Measurements from ENCODE around the gene TEX52. TPM values are rescaled to one million over a fixed set of nuclear protein-coding genes. Genes with fewer than 3 reads are reported as not detected.
A peak's percentile ranks its signal among the peaks of the same experiment; 100 is the strongest.

TEX52 gene
- total RNA-seq, 1 donor from 2014 or later, result not detected

DNA sequence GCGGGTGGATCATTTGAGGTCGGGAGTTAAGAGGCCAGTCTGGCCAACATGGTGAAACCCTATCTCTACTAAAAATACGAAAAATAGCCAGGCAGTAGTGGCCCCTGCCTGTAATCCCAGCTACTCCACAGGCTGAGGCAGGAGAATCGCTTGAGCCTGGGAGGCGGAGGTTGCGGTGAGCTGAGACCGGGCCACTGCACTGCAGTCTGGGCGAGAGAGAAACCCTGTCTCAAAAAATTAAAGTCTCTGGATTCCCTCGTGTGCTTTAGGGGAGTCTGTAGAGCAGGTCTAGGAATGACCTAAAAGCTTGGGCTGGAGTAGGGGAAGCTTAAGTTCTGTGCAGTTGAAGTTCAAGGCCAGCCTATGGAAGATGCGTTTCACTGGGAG lies 33.2 kb upstream of the TEX52 start:
- Histone ChIP-seq H3K4me1 (peaks cover 21% of the 10 kb centered on the region), H3K4me3 (peak overlapping the region; percentile 82), H3K27ac (peak overlapping the region; percentile 82), H3K9me3 (no peaks in the 10 kb centered on the region), H3K27me3 (no peaks in the 10 kb centered on the region), H3K36me3 (no peaks in the 10 kb centered on the region)
- TF ChIP-seq, protein P1, sequence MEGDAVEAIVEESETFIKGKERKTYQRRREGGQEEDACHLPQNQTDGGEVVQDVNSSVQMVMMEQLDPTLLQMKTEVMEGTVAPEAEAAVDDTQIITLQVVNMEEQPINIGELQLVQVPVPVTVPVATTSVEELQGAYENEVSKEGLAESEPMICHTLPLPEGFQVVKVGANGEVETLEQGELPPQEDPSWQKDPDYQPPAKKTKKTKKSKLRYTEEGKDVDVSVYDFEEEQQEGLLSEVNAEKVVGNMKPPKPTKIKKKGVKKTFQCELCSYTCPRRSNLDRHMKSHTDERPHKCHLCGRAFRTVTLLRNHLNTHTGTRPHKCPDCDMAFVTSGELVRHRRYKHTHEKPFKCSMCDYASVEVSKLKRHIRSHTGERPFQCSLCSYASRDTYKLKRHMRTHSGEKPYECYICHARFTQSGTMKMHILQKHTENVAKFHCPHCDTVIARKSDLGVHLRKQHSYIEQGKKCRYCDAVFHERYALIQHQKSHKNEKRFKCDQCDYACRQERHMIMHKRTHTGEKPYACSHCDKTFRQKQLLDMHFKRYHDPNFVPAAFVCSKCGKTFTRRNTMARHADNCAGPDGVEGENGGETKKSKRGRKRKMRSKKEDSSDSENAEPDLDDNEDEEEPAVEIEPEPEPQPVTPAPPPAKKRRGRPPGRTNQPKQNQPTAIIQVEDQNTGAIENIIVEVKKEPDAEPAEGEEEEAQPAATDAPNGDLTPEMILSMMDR (IDR thresholded peaks at IDR 0.05), result no peak
- ATAC-seq, result no peak
- intact Hi-C loops (cut with DNase I), result no loop called here
- DNase-seq, result no peak

DNA sequence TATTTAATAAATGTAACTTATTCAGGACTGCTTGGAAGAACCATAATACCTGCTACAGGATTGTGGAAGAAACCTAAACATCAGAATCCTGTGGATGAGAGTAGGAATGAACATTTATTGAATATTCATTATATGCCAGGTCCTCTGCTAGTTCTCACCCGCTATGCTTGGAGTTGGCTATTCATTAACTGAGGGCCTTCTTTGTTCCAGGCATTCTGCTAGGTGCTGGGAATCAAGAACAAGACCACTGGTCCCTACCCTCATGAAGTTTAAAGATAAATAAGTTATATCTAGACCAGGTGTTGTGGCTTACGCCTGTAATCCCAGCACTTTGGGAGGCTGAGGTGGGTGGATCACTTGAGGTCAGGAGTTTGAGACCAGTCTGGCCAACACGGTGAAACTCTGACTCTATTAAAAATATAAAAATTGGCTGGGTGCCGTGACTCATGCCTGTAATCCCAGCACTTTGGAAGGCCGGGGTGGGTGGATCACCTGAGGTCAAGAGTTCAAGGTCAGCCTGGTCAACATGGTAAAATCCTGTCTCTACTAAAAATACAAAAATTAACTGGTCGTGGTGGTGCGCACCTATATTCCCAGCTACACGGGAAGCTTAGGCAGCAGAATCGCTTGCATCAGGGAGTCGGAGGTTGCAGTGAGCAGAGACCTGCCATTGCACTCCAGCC lies 30.1 kb upstream of the TEX52 start:
- intact Hi-C loops (cut with DNase I), result no loop called here
- H3K36me3 ChIP-seq, result no peaks in the 10 kb centered on the region
- no peak for ATAC-seq
- no peak overlapping the region for H3K4me3 ChIP-seq
- no peak for DNase-seq
- no peaks in the 10 kb centered on the region for H3K9me3 ChIP-seq
- H3K27ac ChIP-seq, result no peak overlapping the region
- TF ChIP-seq, protein P1 (IDR thresholded peaks at IDR 0.05), result no peak
- H3K4me1 ChIP-seq, result peaks cover 8% of the 10 kb centered on the region
- no peaks in the 10 kb centered on the region for H3K27me3 ChIP-seq

DNA sequence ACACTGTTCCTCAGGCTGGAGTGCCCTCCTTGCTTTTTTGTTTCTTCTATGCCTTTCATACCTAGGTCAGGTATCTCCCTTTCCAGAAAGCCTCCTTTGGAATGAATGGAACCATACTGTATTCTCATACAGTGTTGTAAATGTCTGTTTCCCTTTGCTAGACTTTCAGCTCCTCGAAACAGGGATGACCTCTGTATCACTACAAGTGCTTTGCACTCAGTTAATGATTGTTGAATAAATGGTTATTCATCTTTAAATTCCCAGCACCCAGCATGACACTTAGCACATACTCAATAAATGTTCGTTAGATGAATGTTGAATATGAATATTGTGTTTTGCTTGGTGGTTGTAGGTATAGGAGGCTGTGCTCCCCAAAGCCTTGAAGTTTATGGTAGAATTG lies 28.0 kb upstream of the TEX52 start:
- Histone ChIP-seq H3K36me3 (no peaks in the 10 kb centered on the region), H3K9me3 (no peaks in the 10 kb centered on the region), H3K4me1 (no peaks in the 10 kb centered on the region), H3K4me3 (no peak overlapping the region), H3K27ac (no peak overlapping the region), H3K27me3 (no peaks in the 10 kb centered on the region)
- DNase-seq (no peak), ATAC-seq (no peak)
- TF ChIP-seq, protein P1 (IDR thresholded peaks at IDR 0.05), result no peak
- intact Hi-C loops (cut with DNase I), result no loop called here

DNA sequence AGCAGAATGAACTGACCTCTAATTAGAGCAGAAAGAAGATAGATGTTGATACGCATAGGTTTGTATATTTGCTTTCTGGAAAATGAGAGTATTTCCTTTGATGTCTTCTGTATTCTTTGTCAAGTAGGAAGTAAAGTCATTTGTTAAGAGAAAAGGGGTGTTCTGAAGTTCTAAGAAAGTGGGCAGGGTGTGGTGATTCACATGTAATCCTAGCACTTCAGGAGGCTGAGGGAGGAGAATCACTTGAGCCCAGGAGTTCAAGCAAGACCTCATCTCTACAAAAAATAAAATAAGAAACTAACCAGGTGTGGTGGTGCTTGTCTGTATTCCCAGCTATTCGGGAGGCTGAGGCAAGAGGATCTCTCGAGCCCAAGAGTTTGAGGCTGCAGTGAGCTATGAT lies 23.0 kb upstream of the TEX52 start:
- no peak for ATAC-seq
- no peak for DNase-seq
- no peak overlapping the region for H3K27ac ChIP-seq
- H3K4me1 ChIP-seq, result peaks cover 18% of the 10 kb centered on the region
- intact Hi-C loops (cut with DNase I), result no loop called here
- TF ChIP-seq, protein P1 (IDR thresholded peaks at IDR 0.05), result no peak
- no peaks in the 10 kb centered on the region for H3K27me3 ChIP-seq
- no peaks in the 10 kb centered on the region for H3K9me3 ChIP-seq
- no peak overlapping the region for H3K4me3 ChIP-seq
- no peaks in the 10 kb centered on the region for H3K36me3 ChIP-seq

DNA sequence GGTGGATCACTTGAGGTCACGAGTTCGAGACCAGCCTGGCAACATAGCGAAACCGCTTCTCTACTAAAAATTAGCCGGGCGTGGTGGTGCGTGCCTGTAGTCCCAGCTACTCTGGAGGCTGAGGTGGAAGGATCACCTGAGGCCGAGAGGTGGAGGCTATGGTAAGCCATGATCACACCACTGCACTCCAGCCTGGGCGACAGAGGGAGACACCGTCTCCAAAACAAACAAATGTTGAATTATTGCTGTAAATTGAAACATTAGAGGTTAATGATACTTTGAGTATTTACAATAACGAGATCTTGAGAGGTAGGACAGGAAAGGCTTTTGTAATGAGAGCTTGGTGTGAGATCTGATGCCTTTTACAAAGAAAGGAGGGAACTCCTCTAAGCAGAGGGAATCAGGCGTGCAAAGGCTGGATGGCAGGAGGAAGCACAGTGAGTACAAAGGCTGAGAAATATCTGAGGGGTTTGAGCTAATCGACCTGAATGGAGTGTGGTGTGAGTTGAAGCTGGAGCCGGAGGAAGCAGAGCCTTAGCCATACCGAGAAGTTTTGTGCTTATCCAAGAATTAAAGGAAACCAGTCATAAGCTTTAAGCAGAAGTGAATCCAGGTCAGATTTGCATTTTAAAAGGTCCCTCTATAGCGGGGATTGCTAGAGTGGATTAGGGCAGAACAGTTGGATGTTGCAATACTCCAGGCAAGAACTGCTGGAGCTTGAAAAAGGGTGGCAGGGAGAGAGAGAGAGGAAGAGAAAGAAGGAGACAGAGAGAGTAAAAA lies 21.3 kb upstream of the TEX52 start:
- TF ChIP-seq, protein P1 (IDR thresholded peaks at IDR 0.05), result no peak
- Histone ChIP-seq H3K4me1 (peaks cover 18% of the 10 kb centered on the region), H3K36me3 (no peaks in the 10 kb centered on the region), H3K9me3 (no peaks in the 10 kb centered on the region), H3K4me3 (peak overlapping the region; percentile 98), H3K27me3 (no peaks in the 10 kb centered on the region), H3K27ac (peak overlapping the region; percentile 97)
- intact Hi-C loops (cut with DNase I), result no loop called here
- peak; percentile 52 for ATAC-seq
- DNase-seq, result no peak
